Kidney epithelial cell (primary cell): Measurements from ENCODE around the gene ALK. TPM values are rescaled to one million over a fixed set of nuclear protein-coding genes. Genes with fewer than 3 reads are reported as not detected.

Experiments
- DNase-seq: peaks from one replicate; pipeline ENCODE4 v3.0.0-alpha.2; 2010; ENCODE audit warnings: low read depth
- H3K27me3 ChIP-seq: 2 replicates; pipeline ENCODE4 v1.6.0; 2011; ENCODE audit warnings: low read length; ENCODE audit not compliant: control insufficient read depth, insufficient read depth
- H3K36me3 ChIP-seq: 2 replicates; pipeline ENCODE4 v1.5.1; 2011; ENCODE audit warnings: low read length; ENCODE audit not compliant: control insufficient read depth, insufficient read depth
- H3K4me3 ChIP-seq: 2 replicates; pipeline ENCODE4 v1.5.1; 2011; ENCODE audit warnings: low read depth, mild to moderate bottlenecking, control low read depth, low read length
- total RNA-seq: library from RNA; depleted of rRNA; stranded (reverse); fragments of >200 nt; gene quantifications from 2 replicates; pipeline ENCODE4 v1.2.3, GENCODE V29; 2015
- TF ChIP-seq, protein P1 (sequence below): IDR thresholded peaks from 2 replicates; pipeline ENCODE4 v1.5.1; 2011; ENCODE audit warnings: mild to moderate bottlenecking, moderate library complexity, low read length, control low read depth, inconsistent platforms; ENCODE audit not compliant: insufficient read depth, poor library complexity, severe bottlenecking

Gene ALK
- total RNA-seq, 1 donor from 2014 or later, result not detected

DNA sequence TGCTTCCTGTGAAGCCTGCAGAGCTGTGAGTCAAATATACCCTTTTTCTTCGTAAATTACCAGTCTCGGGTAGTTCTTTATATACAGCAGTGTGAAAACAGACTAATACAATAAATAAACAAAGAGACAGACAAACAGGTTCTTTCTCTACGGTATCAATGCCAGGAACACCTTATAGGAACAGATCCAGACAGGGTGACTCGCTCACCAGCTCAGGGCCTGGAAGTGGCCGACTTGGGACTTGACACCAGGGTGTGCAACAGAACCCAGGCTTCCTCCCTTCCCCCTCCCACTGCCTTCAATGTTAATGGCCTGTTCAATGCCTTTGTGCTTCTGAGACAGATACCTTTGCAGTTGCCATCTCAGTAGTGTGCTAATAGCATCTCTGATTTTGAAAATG is 309.5 kb downstream of the ALK start:
- no peak for DNase-seq
- no peaks in the 10 kb centered on the region for H3K27me3 ChIP-seq
- TF ChIP-seq, protein P1, sequence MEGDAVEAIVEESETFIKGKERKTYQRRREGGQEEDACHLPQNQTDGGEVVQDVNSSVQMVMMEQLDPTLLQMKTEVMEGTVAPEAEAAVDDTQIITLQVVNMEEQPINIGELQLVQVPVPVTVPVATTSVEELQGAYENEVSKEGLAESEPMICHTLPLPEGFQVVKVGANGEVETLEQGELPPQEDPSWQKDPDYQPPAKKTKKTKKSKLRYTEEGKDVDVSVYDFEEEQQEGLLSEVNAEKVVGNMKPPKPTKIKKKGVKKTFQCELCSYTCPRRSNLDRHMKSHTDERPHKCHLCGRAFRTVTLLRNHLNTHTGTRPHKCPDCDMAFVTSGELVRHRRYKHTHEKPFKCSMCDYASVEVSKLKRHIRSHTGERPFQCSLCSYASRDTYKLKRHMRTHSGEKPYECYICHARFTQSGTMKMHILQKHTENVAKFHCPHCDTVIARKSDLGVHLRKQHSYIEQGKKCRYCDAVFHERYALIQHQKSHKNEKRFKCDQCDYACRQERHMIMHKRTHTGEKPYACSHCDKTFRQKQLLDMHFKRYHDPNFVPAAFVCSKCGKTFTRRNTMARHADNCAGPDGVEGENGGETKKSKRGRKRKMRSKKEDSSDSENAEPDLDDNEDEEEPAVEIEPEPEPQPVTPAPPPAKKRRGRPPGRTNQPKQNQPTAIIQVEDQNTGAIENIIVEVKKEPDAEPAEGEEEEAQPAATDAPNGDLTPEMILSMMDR, result no peak
- H3K4me3 ChIP-seq, result no peak overlapping the region
- H3K36me3 ChIP-seq, result no peaks in the 10 kb centered on the region

DNA sequence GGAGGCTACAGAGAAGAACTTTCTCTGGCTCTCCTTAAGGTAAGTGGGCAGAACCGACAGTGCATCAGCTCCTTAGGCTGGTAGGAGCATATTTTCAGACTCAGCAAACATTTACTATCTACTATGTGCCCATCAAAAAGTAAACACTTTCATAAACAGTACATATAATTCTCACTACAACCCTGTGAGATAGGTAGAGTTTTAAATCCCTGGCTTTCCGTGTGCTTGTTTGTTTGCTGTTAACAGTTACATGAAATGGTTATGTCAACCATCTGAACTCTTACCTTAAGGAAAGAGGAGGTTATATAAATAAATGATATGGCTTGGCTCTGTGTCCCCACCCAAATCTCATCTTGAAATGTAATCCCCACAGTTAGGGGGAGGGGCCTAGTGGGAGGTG is 310.1 kb downstream of the ALK start:
- TF ChIP-seq, protein P1, result no peak

DNA sequence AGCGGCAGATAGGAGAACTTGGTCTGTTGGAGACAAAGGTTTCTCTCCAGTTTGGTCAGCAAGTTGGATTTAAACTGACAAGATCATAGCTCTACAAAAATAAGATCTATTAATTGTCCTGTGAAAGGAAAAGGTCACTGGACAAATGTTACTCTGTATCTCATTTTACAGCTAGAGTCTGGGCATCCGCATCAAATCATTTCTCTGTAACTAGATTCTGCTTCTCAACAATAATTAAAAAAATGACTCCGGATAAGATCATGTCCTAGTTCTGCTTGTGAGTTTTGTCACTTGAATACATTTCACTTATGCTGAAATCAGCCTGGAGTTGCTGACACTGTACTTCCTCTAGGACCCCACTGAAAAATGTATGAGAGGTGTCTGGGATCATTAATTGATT is 310.8 kb downstream of the ALK start:
- TF ChIP-seq, protein P1, result no peak
- Histone ChIP-seq H3K4me3 (no peak overlapping the region), H3K27me3 (no peaks in the 10 kb centered on the region), H3K36me3 (no peaks in the 10 kb centered on the region)
- no peak for DNase-seq

More for the DNA sequence above, 310.1 kb downstream of the ALK start:
- DNase-seq, result no peak
- no peaks in the 10 kb centered on the region for H3K27me3 ChIP-seq
- no peak overlapping the region for H3K4me3 ChIP-seq
- H3K36me3 ChIP-seq, result no peaks in the 10 kb centered on the region

DNA sequence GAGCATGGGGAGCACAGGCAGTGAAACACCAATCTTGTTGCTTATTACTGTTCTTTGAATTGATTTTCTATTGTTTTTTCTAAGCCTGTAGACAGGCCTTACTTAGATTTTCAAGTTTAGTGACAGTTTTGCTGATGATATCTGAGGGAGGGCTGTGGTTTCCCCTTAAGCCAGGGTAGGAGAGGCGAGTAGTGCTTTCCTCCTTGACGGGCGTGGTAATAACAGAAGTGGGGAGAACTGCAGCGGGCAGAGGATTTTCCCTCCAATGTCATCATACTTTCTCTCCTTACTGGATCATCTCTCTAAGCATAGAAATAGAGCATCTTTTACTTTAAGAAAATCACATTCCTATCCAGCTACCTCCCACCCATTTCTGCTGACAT is 314.4 kb downstream of the ALK start:
- TF ChIP-seq, protein P1, result no peak
- no peaks in the 10 kb centered on the region for H3K27me3 ChIP-seq
- DNase-seq, result no peak

DNA sequence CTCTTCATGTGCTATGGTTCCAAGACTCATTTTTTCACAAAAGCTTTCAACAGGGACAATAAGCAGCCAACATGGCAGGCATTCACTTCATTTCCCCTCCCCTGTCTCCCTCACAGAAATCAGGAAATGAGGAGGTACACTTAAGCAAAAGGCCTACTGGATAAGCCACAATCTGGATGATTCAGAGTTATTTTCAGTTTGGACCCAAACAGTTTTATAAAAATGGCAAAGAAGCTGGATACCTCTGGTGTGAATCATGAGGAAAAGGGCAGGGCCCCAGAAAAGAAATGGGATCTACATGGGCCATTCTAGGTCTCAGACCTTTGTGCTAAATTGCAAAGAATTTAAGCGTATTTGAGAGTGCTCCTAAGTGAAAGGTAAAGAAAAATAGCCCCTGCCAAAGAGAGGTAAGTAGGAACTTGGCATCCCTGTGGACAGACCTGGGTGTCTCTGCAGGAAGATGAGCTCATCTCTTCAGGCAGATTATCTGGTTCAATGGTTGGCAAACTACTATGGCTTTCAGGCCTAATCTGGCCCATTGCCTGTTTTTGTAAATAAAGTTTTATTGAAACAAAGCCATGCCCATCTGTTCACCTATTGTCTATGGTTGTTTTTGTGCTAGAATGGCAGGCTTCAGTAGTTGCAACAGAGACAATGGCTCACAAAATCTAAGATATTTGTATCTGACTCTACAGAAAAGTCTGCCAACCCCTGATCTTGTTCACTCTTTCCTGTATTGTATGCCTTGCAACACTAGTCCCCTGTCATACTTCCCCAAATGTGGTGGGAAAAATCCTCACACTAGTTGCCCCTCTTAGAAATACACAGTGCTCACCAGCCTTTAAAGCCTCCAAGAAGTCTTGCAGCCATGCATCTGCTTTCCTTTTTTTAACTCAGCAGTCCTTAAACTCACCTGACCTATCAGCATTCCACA is 315.0 kb downstream of the ALK start:
- Histone ChIP-seq H3K4me3 (no peak overlapping the region), H3K36me3 (no peaks in the 10 kb centered on the region), H3K27me3 (no peaks in the 10 kb centered on the region)
- DNase-seq, result peak; percentile 57
- TF ChIP-seq, protein P1, result no peak

More for the DNA sequence above, 314.4 kb downstream of the ALK start:
- no peaks in the 10 kb centered on the region for H3K36me3 ChIP-seq
- H3K4me3 ChIP-seq, result no peak overlapping the region
